Uterus (tissue), 4 donors: Measurements from ENCODE around the gene PSMD2. TPM values are rescaled to one million over a fixed set of nuclear protein-coding genes. Genes with fewer than 3 reads are reported as not detected.

Source experiments
- DNase-seq, 2 donors: peaks; one replicate each; pipeline ENCODE4 v3.0.0-alpha.2; 2019 to 2020
- H3K27ac ChIP-seq, 2 donors: fragments of 200-600 bp; sonication (generic); 1 replicate in 1 of 2; 2 replicates in 1 of 2; pipeline ENCODE4 v1.5.1; 2016 to 2018
- H3K27me3 ChIP-seq, 2 donors: fragments of 200-600 bp; sonication (generic); one replicate each; pipeline ENCODE4 v1.5.1; 2018 to 2019; ENCODE audit warnings: control low read depth in 1 of 2
- H3K36me3 ChIP-seq, 2 donors: fragments of 200-600 bp; sonication (generic); one replicate each; pipeline ENCODE4 v1.5.1; 2019; ENCODE audit warnings: control low read depth in 1 of 2
- H3K4me1 ChIP-seq, 2 donors: fragments of 200-600 bp; sonication (generic); one replicate each; pipeline ENCODE4 v1.5.1; 2018 to 2019; ENCODE audit warnings: control low read depth in 1 of 2
- H3K4me3 ChIP-seq, 2 donors: fragments of 200-600 bp; sonication (generic); 1 replicate in 1 of 2; 2 replicates in 1 of 2; pipeline ENCODE4 v1.5.1; 2018 to 2019; ENCODE audit warnings: mild to moderate bottlenecking in 1 of 2
- H3K9me3 ChIP-seq, 2 donors: fragments of 200-600 bp; sonication (generic); one replicate each; pipeline ENCODE4 v1.5.1; 2019; ENCODE audit warnings: control low read depth in 1 of 2
- CTCF ChIP-seq, 4 experiments: fragments of 200-600 bp in 2 of 4; fragments of 450-650 bp in 2 of 4; sonication (generic) in 2 of 4; IDR thresholded peaks; one replicate each; pipeline ENCODE4 v1.5.1; 2016 to 2019; ENCODE audit warnings: antibody characterized with exemption in 4 of 4, mild to moderate bottlenecking in 2 of 4, moderate library complexity in 1 of 4
- POLR2A ChIP-seq, 2 donors: fragments of 450-650 bp; IDR thresholded peaks; one replicate each; pipeline ENCODE4 v1.6.1; 2016; ENCODE audit warnings: antibody characterized with exemption in 2 of 2, mild to moderate bottlenecking in 1 of 2, moderate library complexity in 1 of 2
- intact Hi-C: fragments of 100-400 bp; cut with DNase I; formaldehyde crosslinking; loops from one replicate; pipeline ENCODE4 v1.15.1; 2023; ENCODE audit warnings: low total_unique reads
- total RNA-seq, 4 donors: library from RNA; depleted of rRNA in 3 of 4; stranded (reverse); fragments of >200 nt in 3 of 4; gene quantifications; one replicate each; pipeline versions ENCODE4 v1.1.0 to v1.2.4, GENCODE V29; 2014 to 2023
- donor health status: DM: yes; HTN: yes; CAD: no.

Gene PSMD2
- total RNA-seq, 4 donors from 2014 or later, result 117 to 275 (median 147) TPM

GRCh38 chr3:184344579-184345316 is 45.7 kb downstream of the PSMD2 start:
- no peak for TF ChIP-seq CTCF (IDR thresholded peaks at IDR 0.05)
- Histone ChIP-seq H3K36me3 (no peaks in the 10 kb centered on the region), H3K27me3 (no peaks in the 10 kb centered on the region), H3K27ac (no peak overlapping the region), H3K4me1 (no peaks in the 10 kb centered on the region), H3K9me3 (no peaks in the 10 kb centered on the region), H3K4me3 (no peak overlapping the region)
- no peak for DNase-seq
- intact Hi-C loops, result no loop called here

GRCh38 chr3:184345317-184346144 is 46.5 kb downstream of the PSMD2 start:
- no peaks in the 10 kb centered on the region for H3K27me3 ChIP-seq
- intact Hi-C loops, result no loop called here
- no peak for DNase-seq
- no peaks in the 10 kb centered on the region for H3K36me3 ChIP-seq
- TF ChIP-seq CTCF (IDR thresholded peaks at IDR 0.05) (no peak), POLR2A (IDR thresholded peaks at IDR 0.05) (no peak)
- H3K9me3 ChIP-seq, result no peaks in the 10 kb centered on the region
- no peak overlapping the region for H3K4me3 ChIP-seq
- H3K4me1 ChIP-seq, result no peaks in the 10 kb centered on the region
- no peak overlapping the region for H3K27ac ChIP-seq

GRCh38 chr3:184346480-184347190 is 47.6 kb downstream of the PSMD2 start:
- intact Hi-C loops, result no loop called here
- H3K36me3 ChIP-seq, result no peaks in the 10 kb centered on the region
- TF ChIP-seq CTCF (IDR thresholded peaks at IDR 0.05) (no peak), POLR2A (IDR thresholded peaks at IDR 0.05) (no peak)
- H3K27ac ChIP-seq, result no peak overlapping the region
- no peak overlapping the region for H3K4me3 ChIP-seq
- peaks cover 0 to 5% of the 10 kb centered on the region in 2 donors for H3K4me1 ChIP-seq
- no peaks in the 10 kb centered on the region for H3K27me3 ChIP-seq
- no peak for DNase-seq
- H3K9me3 ChIP-seq, result no peaks in the 10 kb centered on the region

GRCh38 chr3:184347321-184348056 is 48.4 kb downstream of the PSMD2 start:
- DNase-seq, result no peak
- H3K36me3 ChIP-seq, result no peaks in the 10 kb centered on the region
- intact Hi-C loops, result no loop called here
- TF ChIP-seq POLR2A (IDR thresholded peaks at IDR 0.05) (no peak), CTCF (IDR thresholded peaks at IDR 0.05) (no peak)
- H3K9me3 ChIP-seq, result no peaks in the 10 kb centered on the region
- no peak overlapping the region for H3K4me3 ChIP-seq
- no peak overlapping the region for H3K27ac ChIP-seq
- no peaks in the 10 kb centered on the region for H3K27me3 ChIP-seq
- H3K4me1 ChIP-seq, result peaks cover 0 to 10% of the 10 kb centered on the region in 2 donors
